ENCODE results near the gene TUBGCP2.

TUBGCP2 gene

DNA sequence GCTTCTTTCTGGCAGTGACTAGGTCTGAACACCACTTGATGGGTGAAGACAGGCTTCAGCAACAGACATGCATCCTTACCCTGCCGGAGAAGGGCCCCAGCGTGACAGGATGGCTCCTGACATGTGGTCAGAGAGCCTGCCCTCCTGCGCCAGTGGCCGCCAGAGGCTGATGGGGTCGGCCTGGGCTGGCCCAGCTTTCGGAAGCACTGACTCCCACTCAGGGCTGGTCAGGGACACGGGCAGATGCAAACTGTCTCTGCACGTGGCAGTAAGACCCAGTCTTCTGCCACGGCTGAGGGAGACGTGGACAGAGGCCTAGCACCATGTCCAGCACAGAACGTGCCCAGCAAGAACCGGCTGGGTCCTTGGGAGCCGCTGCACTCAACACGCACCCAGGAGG is 10.2 kb downstream of the TUBGCP2 start:
- no peak for DNase-seq

DNA sequence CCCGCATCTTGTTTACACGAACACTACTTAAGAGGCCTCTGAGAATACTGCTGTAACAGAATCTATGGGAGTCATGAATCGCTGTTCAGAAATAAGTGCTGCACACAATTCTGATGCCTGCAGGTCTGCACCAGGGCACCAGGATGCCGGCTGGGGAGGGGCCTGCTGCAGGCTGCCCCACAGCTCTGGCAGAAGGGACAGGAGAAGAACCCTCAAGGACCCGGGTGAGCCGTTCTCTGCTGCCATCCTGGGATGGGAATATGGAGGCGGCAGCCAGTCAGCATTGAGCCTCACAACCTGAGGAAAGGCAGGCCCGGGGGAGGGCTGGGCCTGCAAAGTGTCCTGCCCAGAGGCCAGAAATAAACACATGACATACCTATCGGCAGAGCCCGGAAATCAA is 11.2 kb downstream of the TUBGCP2 start:
- DNase-seq: no peak

GRCh38 chr10:133295426-133296320 is 13.0 kb downstream of the TUBGCP2 start:
- no peak for DNase-seq

DNA sequence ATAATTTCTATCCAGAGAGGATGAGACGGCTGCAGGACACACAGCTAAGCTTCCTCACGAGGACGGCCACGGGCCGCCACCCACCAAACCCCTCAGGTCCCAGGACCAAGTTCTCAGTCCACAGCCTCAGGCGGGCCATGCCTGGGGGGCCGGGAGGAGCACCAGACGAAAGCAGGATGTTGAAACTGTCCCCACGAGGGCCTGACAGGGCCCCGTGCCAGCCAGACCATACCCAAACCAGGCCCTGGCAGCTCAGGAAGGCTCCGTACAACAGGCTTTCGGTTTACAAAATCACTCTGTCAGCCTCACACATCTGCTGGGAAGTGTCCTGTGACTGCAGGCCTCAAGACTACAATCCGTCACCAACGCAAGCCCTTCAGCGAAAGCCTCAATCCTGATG is 14.5 kb downstream of the TUBGCP2 start:
- DNase-seq: no peak

DNA sequence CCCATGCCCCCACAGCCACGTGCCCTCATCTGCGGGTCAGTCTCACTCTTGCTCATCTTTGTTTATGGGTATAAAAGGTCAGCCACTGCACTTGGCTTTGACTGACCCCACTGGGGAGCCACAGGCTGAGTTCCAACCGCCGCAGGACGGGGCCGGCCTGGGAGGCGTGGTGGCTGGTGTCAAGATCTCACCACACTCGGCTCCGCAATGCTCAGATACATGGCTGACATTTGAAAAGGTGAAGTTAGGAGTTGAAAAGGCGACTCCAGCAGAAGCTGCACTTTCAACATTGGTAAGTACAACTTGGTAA is 14.9 kb downstream of the TUBGCP2 start:
- no peak for DNase-seq

- DNase-seq: no peak
Observed at GRCh38 chr10:133292919-133293809, 15.5 kb downstream of the TUBGCP2 start.

- DNase-seq: no peak
Observed at GRCh38 chr10:133289761-133290160, 18.9 kb downstream of the TUBGCP2 start.

DNA sequence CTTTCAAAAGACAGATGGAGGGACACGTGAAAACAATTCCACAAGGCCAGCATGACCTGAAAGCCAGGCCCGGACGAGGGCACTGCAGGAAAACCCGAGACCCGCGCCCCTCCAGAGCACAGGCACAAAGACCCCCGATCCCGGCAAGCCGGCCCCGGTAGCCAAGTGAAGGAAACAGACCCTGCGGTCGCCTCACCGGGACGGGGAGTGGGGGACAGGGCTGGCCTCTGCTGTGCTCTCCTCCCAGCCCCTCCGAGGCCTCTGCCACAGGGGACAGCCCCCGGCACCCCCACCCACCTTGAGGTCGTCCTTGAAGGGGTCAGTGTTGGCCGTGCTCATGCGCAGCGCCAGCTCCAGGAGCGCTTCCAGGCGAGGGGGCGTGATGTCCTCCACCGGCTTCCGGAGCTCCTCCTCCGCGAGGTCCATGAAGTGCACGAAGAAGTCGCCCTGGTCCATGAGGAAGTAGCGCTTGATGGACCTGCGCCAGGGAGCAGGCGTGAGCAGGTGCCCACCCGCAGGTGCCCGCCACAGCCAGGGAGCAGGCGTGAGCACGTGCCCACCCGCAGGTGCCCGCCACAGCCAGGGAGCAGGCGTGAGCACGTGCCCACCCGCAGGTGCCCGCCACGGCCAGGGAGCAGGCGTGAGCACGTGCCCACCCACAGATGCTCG is 20.7 kb downstream of the TUBGCP2 start:
- DNase-seq: no peak

DNA sequence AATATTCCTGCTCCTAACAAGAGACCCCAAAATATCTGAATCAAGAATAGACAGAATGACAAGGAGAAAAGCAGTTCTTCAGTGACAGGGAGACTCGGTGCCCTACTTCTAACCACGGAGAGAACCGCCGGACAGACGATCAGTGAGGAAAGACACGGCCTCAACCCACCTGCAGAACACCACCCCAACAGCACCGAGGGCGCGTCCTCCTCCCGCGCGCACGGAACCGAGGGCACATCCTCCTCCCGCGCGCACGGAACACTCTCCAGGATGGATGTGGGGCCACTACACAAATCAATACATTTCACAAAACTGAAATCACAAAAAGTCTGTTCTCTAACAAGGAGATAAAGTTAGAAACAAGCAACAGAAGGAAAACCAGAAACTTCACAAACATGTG is 22.3 kb downstream of the TUBGCP2 start:
- no peak for DNase-seq

DNA sequence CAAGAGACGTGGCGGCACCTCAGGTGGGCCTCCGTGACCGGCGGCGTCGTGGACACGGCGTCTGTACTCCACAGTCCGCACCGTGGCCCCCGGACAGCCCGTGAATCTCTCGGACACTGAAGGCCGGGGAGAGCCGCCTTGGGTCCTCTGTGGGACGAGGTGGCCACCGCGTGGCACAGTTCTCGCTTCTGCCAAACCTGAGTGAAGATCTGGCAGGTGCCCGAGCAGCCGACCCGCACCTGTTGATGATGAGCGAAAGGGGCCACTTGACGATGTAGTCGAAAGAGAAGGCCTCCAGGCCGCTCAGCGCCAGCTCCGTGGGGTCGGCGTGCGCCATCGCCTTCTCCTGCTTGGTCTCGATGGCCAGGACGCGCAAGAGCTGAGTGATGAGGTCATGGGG is 23.5 kb downstream of the TUBGCP2 start:
- no peak for DNase-seq

DNA sequence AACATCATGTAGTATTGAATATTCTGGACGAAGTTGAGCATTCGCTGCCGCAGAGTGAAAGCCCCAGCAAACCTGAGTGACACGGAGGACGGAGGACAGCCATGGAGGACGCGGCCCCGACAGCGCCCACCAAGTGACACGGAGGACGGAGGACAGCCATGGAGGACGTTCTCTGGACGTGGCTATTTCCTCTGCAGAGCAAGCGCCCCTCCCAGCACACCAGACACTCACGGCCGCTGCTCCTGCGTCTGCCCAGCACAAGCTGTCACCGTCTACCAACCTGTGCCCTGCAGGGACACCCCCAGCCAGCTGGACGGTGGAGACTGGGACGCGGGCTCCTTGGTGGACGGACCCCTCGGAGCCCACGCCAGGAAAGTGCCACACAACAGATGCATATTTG is 24.7 kb downstream of the TUBGCP2 start:
- no peak for DNase-seq

GRCh38 chr10:133282846-133283390 is 25.8 kb downstream of the TUBGCP2 start:
- DNase-seq: no peak

DNA sequence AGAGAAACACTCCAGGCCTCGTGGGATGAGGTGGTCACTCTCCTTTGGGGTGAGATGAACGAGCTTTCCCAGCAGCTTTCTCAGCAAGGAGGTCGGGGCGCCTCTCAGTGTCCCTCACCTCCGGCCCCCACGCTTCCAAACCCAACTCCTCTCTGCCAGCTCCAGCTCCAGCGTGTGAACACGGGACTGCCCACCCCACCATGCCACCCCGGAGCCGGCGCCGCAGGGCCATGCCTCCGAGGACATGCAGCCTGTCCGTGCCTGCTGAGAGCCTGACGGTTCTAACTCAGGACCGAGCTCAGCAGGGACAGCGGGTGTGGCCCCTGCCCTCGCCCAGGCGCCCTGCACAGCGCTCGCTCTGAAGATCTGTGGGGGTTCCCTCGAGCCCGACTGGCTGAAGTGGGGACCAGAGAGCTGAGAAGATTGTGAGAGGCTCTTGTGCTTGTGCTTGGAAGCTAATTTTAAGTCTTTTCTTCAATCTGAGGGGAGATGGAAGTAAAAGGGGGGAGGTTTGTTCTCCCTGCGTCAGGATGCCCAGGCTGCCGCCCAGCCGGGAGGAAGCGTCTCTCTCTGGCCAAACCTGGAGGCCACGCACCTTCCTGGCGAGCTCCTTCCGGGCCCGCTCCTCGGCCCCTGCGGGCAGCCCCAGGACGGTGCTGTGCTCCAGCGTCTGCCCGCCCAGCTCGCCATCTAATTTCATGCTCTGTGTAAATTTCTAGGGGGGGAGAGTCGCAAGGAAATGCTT is 26.9 kb downstream of the TUBGCP2 start:
- no peak for DNase-seq

DNA sequence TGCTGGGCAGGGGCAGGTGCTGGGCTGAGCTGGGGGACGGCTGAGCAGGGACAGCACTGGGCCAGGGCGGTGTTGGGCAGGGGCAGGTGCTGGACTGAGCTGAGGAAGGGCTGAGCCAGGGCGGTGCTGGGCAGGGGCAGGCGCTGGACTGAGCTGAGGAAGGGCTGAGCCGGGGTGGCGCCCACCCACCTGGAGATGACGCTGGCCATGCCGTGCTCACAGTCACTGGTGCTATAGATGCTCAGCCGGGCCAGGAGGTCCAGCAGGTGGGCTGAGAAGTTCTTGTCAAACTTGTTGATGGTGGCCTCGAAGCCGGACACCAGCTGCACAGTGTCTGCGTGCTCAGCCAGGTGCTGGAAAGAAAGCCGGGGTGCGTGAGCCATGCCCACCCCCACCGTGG is 27.6 kb downstream of the TUBGCP2 start:
- no peak for DNase-seq

- no peak for DNase-seq
Observed at GRCh38 chr10:133280391-133281059, 28.1 kb downstream of the TUBGCP2 start.

GRCh38 chr10:133279326-133280226 is 29.1 kb downstream of the TUBGCP2 start:
- no peak for DNase-seq

GRCh38 chr10:133278577-133279265 is 30.0 kb downstream of the TUBGCP2 start:
- DNase-seq: no peak

GRCh38 chr10:133277993-133278576 is 30.6 kb downstream of the TUBGCP2 start:
- no peak for DNase-seq

DNA sequence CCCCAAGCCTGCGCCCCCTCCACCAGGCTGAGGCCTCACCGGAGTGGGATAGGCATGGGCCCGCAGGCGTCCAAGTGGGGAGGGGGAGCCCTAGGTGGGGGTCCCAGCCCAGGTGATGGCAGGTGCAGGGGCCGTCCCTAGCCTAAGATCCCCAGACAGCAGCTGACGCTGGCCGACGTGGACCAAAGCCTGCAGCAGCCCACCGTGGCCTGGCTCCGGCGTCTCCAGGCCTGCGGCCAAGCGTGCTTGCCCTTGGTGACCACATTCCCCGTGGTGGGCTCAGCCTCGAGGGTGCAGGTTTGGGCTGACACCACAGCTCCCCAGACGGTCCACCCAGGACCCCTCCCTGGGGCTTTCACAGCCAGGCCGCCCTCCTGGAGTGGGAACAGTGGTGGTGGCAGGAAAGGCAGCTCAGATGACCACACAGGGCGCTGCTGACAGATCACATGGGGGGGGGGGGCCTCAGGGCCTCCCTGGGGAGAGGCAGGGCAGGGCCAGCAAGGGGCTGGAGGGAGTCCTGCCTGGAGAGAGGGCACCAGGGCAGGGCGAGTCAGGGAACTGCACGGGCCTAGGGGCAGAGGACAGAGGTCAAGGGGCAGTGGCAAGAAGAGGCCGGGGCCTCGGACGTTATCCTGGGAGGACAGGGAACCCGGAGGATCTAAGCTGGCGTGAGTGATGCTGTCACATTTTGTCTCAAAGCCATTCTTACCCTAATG is 31.2 kb downstream of the TUBGCP2 start:
- DNase-seq: no peak

Measured in NCI-H2081 treated with DMSO at 0.1 percent for 48 hours (cell line).